RPMI7951 (cell line): ENCODE results near the gene AGBL4. TPM values are rescaled to one million over a fixed set of nuclear protein-coding genes. Genes with fewer than 3 reads are reported as not detected.
A peak's percentile ranks its signal among the peaks of the same experiment; 100 is the strongest.
"Not testable (repeated sequence)": the region's sequence is repeated elsewhere in the genome, so short reads cannot be mapped to it uniquely, and the experiment has no call there.

Experiments used
- DNase-seq: peaks from one replicate; pipeline ENCODE4 v3.0.0-alpha.2; 2012; ENCODE audit warnings: low read depth
- total RNA-seq: library from RNA; depleted of rRNA; stranded (reverse); fragments of >200 nt; shearing (Covaris generic); gene quantifications from 2 replicates; pipeline ENCODE4 v1.2.3, GENCODE V29; 2014

The AGBL4 gene
- total RNA-seq, 1 experiment from 2014 or later, result not detected

GRCh38 chr1:49306507-49307070 lies 717.2 kb downstream of the AGBL4 start:
- no peak for DNase-seq

GRCh38 chr1:49302400-49302799 lies 721.4 kb downstream of the AGBL4 start:
- DNase-seq, result not testable (repeated sequence)

GRCh38 chr1:49298304-49298703 lies 725.5 kb downstream of the AGBL4 start:
- no peak for DNase-seq

- DNase-seq, result no peak
Observed at GRCh38 chr1:49297783-49298182, 726.0 kb downstream of the AGBL4 start.

- no peak for DNase-seq
Observed at GRCh38 chr1:49294539-49294938, 729.2 kb downstream of the AGBL4 start.

GRCh38 chr1:49293016-49293415 lies 730.7 kb downstream of the AGBL4 start:
- DNase-seq, result no peak

GRCh38 chr1:49257211-49258049 lies 766.3 kb downstream of the AGBL4 start:
- DNase-seq, result not testable (repeated sequence)

GRCh38 chr1:49252917-49253316 lies 770.8 kb downstream of the AGBL4 start:
- DNase-seq, result no peak

GRCh38 chr1:49251019-49251784 lies 772.6 kb downstream of the AGBL4 start:
- DNase-seq, result no peak

GRCh38 chr1:49240709-49241221 lies 783.0 kb downstream of the AGBL4 start:
- no peak for DNase-seq

- DNase-seq, result no peak
Observed at GRCh38 chr1:49234988-49235387, 788.8 kb downstream of the AGBL4 start.

GRCh38 chr1:49229555-49229954 lies 794.2 kb downstream of the AGBL4 start:
- no peak for DNase-seq

- DNase-seq, result no peak
Observed at GRCh38 chr1:49226758-49227157, 797.0 kb downstream of the AGBL4 start.

- DNase-seq, result no peak
Observed at GRCh38 chr1:49225464-49225863, 798.3 kb downstream of the AGBL4 start.

GRCh38 chr1:49213301-49213700 lies 810.5 kb downstream of the AGBL4 start:
- DNase-seq, result no peak

- no peak for DNase-seq
Observed at GRCh38 chr1:49208712-49209111, 815.0 kb downstream of the AGBL4 start.

- DNase-seq, result no peak
Observed at GRCh38 chr1:49204720-49205119, 819.0 kb downstream of the AGBL4 start.

- DNase-seq, result no peak
Observed at GRCh38 chr1:49200738-49201137, 823.0 kb downstream of the AGBL4 start.

GRCh38 chr1:49199564-49199963 lies 824.2 kb downstream of the AGBL4 start:
- no peak for DNase-seq

GRCh38 chr1:49197081-49197480 lies 826.7 kb downstream of the AGBL4 start:
- peak; percentile 9 for DNase-seq

- DNase-seq, result no peak
Observed at GRCh38 chr1:49190138-49190537, 833.6 kb downstream of the AGBL4 start.

GRCh38 chr1:49187056-49187455 lies 836.7 kb downstream of the AGBL4 start:
- no peak for DNase-seq
